Tibial artery (tissue), 4 donors: Measurements from ENCODE around the gene GJC1.
"Not testable (repeated sequence)": the region's sequence is repeated elsewhere in the genome, so short reads cannot be mapped to it uniquely, and the experiment has no call there.

Source experiments
- DNase-seq, 2 donors: peaks; one replicate each; pipeline ENCODE4 v3.0.0-alpha.2; 2019
- H3K27ac ChIP-seq, 2 donors: fragments of 200-600 bp; sonication (generic) in 1 of 2; 1 replicate in 1 of 2; 2 replicates in 1 of 2; pipeline ENCODE4 v1.5.1; 2018 to 2019; ENCODE audit warnings: mild to moderate bottlenecking in 1 of 2
- H3K27me3 ChIP-seq, 2 donors: fragments of 200-600 bp; sonication (generic) in 1 of 2; one replicate each; pipeline versions ENCODE4 v1.5.1 to v1.6.0; 2016 to 2019
- H3K36me3 ChIP-seq, 3 donors: fragments of 200-600 bp; sonication (generic) in 2 of 3; one replicate each; pipeline ENCODE4 v1.5.1; 2016 to 2019; ENCODE audit warnings: mild to moderate bottlenecking in 2 of 3
- H3K4me1 ChIP-seq, 4 donors: fragments of 200-600 bp; sonication (generic) in 2 of 4; 1 replicate in 3 of 4; 2 replicates in 1 of 4; pipeline ENCODE4 v1.5.1; 2016 to 2019
- H3K4me3 ChIP-seq, 2 donors: fragments of 200-600 bp; sonication (generic) in 1 of 2; 1 replicate in 1 of 2; 2 replicates in 1 of 2; pipeline ENCODE4 v1.5.1; 2018 to 2019; ENCODE audit warnings: mild to moderate bottlenecking in 2 of 2
- H3K9me3 ChIP-seq, 3 donors: fragments of 200-600 bp; sonication (generic) in 1 of 3; one replicate each; pipeline ENCODE4 v1.5.1; 2016 to 2019
- intact Hi-C: fragments of 100-400 bp; cut with DNase I; formaldehyde crosslinking; loops from one replicate; pipeline ENCODE4 v1.15.0; 2023; ENCODE audit warnings: low total_unique reads
- TF ChIP-seq, protein P1 (sequence below), 2 experiments: fragments of 200-600 bp in 1 of 2; fragments of 450-650 bp in 1 of 2; IDR thresholded peaks; one replicate each; pipeline ENCODE4 v1.5.1; 2017 to 2019; ENCODE audit warnings: antibody characterized with exemption in 2 of 2, mild to moderate bottlenecking in 1 of 2, moderate library complexity in 1 of 2

The GJC1 gene

GRCh38 chr17:44757045-44757917 lies 72.8 kb downstream of the GJC1 start:
- H3K27ac ChIP-seq, result no peak overlapping the region
- H3K36me3 ChIP-seq, result peaks cover 0 to 1% (median 0%) of the 10 kb centered on the region in 3 donors
- peaks cover 0 to 16% (median 13%) of the 10 kb centered on the region in 4 donors for H3K4me1 ChIP-seq
- H3K9me3 ChIP-seq, result no peaks in the 10 kb centered on the region
- no peak overlapping the region for H3K4me3 ChIP-seq
- peaks cover 0 to 53% of the 10 kb centered on the region in 2 donors for H3K27me3 ChIP-seq
- no peak for DNase-seq
- intact Hi-C loops, result no loop called here
- TF ChIP-seq, protein P1, sequence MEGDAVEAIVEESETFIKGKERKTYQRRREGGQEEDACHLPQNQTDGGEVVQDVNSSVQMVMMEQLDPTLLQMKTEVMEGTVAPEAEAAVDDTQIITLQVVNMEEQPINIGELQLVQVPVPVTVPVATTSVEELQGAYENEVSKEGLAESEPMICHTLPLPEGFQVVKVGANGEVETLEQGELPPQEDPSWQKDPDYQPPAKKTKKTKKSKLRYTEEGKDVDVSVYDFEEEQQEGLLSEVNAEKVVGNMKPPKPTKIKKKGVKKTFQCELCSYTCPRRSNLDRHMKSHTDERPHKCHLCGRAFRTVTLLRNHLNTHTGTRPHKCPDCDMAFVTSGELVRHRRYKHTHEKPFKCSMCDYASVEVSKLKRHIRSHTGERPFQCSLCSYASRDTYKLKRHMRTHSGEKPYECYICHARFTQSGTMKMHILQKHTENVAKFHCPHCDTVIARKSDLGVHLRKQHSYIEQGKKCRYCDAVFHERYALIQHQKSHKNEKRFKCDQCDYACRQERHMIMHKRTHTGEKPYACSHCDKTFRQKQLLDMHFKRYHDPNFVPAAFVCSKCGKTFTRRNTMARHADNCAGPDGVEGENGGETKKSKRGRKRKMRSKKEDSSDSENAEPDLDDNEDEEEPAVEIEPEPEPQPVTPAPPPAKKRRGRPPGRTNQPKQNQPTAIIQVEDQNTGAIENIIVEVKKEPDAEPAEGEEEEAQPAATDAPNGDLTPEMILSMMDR (IDR thresholded peaks at IDR 0.05), result no peak

- DNase-seq, intact Hi-C loops: not testable (repeated sequence)
These were observed 74.9 kb downstream of the GJC1 start for GRCh38 chr17:44755180-44755579.

DNA sequence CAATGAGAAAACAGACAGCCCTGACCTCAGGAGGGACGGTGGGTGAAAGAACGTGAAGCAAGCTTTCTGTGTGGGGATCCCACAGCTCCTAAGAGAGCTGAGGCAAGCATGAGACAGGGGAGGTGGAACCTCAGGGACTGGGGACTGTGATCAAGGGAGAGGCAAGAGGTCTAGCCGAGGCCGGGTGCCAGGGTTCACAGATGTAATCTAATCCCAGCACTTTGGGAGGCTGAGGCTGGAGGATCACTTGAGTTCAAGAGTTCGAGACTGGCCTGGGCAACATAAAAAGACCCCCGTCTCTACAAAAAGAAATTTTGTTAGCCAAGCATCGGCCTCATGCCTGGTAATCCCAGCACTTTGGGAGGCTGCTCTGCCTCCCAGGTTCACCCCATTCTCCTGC lies 75.8 kb downstream of the GJC1 start:
- H3K4me1 ChIP-seq, result peaks cover 0 to 15% (median 9%) of the 10 kb centered on the region in 4 donors
- H3K36me3 ChIP-seq, result peaks cover 0 to 26% (median 0%) of the 10 kb centered on the region in 3 donors
- no peak overlapping the region for H3K27ac ChIP-seq
- no peaks in the 10 kb centered on the region for H3K9me3 ChIP-seq
- H3K4me3 ChIP-seq, result no peak overlapping the region
- TF ChIP-seq, protein P1 (IDR thresholded peaks at IDR 0.05), result no peak
- H3K27me3 ChIP-seq, result peaks cover 0 to 23% of the 10 kb centered on the region in 2 donors
- DNase-seq, result no peak
- intact Hi-C loops, result no loop called here

More at GRCh38 chr17:44755180-44755579, 74.9 kb downstream of the GJC1 start:
- not testable (repeated sequence) for H3K4me3 ChIP-seq, H3K9me3 ChIP-seq, H3K27ac ChIP-seq
- Histone ChIP-seq H3K4me1 (peaks cover 0 to 16% (median 13%) of the 10 kb centered on the region in 4 donors), H3K36me3 (peaks cover 0 to 20% (median 0%) of the 10 kb centered on the region in 3 donors), H3K27me3 (peaks cover 0 to 32% of the 10 kb centered on the region in 2 donors)

- H3K27ac ChIP-seq, result no peak overlapping the region
- H3K4me1 ChIP-seq, result peaks cover 0 to 5% (median under 1%) of the 10 kb centered on the region in 4 donors
- intact Hi-C loops, result no loop called here
- no peak for DNase-seq
- TF ChIP-seq, protein P1 (IDR thresholded peaks at IDR 0.05), result no peak
- H3K9me3 ChIP-seq, result no peaks in the 10 kb centered on the region
- H3K36me3 ChIP-seq, result peaks cover 0 to 37% (median 0%) of the 10 kb centered on the region in 3 donors
- H3K27me3 ChIP-seq, result peaks cover 0 to 14% of the 10 kb centered on the region in 2 donors
- H3K4me3 ChIP-seq, result no peak overlapping the region
These were observed 76.9 kb downstream of the GJC1 start for GRCh38 chr17:44752953-44753861.

- DNase-seq, result no peak
- Histone ChIP-seq H3K9me3 (no peaks in the 10 kb centered on the region), H3K4me3 (no peak overlapping the region), H3K27ac (no peak overlapping the region), H3K27me3 (peaks cover 0 to 5% of the 10 kb centered on the region in 2 donors), H3K36me3 (peaks cover 0 to 51% (median 6%) of the 10 kb centered on the region in 3 donors), H3K4me1 (peaks cover 0 to 4% (median 0%) of the 10 kb centered on the region in 4 donors)
- TF ChIP-seq, protein P1 (IDR thresholded peaks at IDR 0.05), result no peak
- intact Hi-C loops, result no loop called here
These were observed 78.3 kb downstream of the GJC1 start for GRCh38 chr17:44751806-44752205.
